Hepatocyte (in vitro differentiated cells): ENCODE results near the gene KIRREL3. TPM values are rescaled to one million over a fixed set of nuclear protein-coding genes. Genes with fewer than 3 reads are reported as not detected.

ENCODE experiments used
- DNase-seq: peaks from one replicate; pipeline ENCODE4 v3.0.0-alpha.2; 2016; ENCODE audit warnings: low spot score
- H2AFZ ChIP-seq: fragments of 200-600 bp; sonication (generic); 2 replicates; pipeline ENCODE4 v1.6.0; 2016; ENCODE audit warnings: antibody characterized with exemption, mild to moderate bottlenecking
- H3K27ac ChIP-seq: fragments of 200-600 bp; sonication (generic); 2 replicates; pipeline ENCODE4 v1.5.1; 2016; ENCODE audit warnings: mild to moderate bottlenecking
- H3K27me3 ChIP-seq: fragments of 200-600 bp; sonication (generic); 2 replicates; pipeline ENCODE4 v1.6.1; 2016
- H3K36me3 ChIP-seq: fragments of 200-600 bp; sonication (generic); replicated peaks from 2 replicates; pipeline ENCODE4 v1.5.1; 2016; ENCODE audit warnings: low read depth; ENCODE audit not compliant: insufficient read depth
- H3K4me1 ChIP-seq: fragments of 200-600 bp; sonication (generic); 2 replicates; pipeline ENCODE4 v1.5.1; 2016; ENCODE audit warnings: mild to moderate bottlenecking, moderate library complexity; ENCODE audit not compliant: insufficient read depth
- H3K4me2 ChIP-seq: fragments of 200-600 bp; sonication (generic); 2 replicates; pipeline ENCODE4 v1.6.0; 2016
- H3K4me3 ChIP-seq: fragments of 200-600 bp; sonication (generic); 2 replicates; pipeline ENCODE4 v1.5.1; 2016; ENCODE audit warnings: mild to moderate bottlenecking
- H3K79me2 ChIP-seq: fragments of 200-600 bp; sonication (generic); 2 replicates; pipeline ENCODE4 v1.6.0; 2017; ENCODE audit warnings: mild to moderate bottlenecking
- H3K9me2 ChIP-seq: fragments of 200-600 bp; sonication (generic); replicated peaks from 2 replicates; pipeline ENCODE4 v1.6.0; 2017; ENCODE audit warnings: mild to moderate bottlenecking; ENCODE audit not compliant: insufficient read depth
- H3K9me3 ChIP-seq: fragments of 200-600 bp; sonication (generic); 2 replicates; pipeline ENCODE4 v1.5.1; 2016; ENCODE audit warnings: low read depth, mild to moderate bottlenecking
- H4K20me1 ChIP-seq: fragments of 200-600 bp; sonication (generic); 2 replicates; pipeline ENCODE4 v1.6.0; 2016; ENCODE audit warnings: mild to moderate bottlenecking; ENCODE audit not compliant: insufficient read depth, poor library complexity, severe bottlenecking
- CTCF ChIP-seq: fragments of 200-600 bp; sonication (generic); IDR thresholded peaks from 2 replicates; pipeline ENCODE4 v1.5.1; 2016; ENCODE audit warnings: antibody characterized with exemption, mild to moderate bottlenecking; ENCODE audit not compliant: poor library complexity
- EZH2 ChIP-seq: fragments of 200-600 bp; sonication (generic); IDR thresholded peaks from 2 replicates; pipeline ENCODE4 v1.6.1; 2016; ENCODE audit warnings: antibody characterized with exemption, mild to moderate bottlenecking, borderline replicate concordance
- EZH2phosphoT487 ChIP-seq: fragments of 200-600 bp; sonication (generic); IDR thresholded peaks from one replicate; pipeline ENCODE4 v1.6.1; 2018; ENCODE audit warnings: antibody characterized with exemption, mild to moderate bottlenecking, low read depth, moderate library complexity; ENCODE audit not compliant: unreplicated experiment, severe bottlenecking
- WGBS: methylation state at CpG from one replicate; pipeline ENCODE4 v1.1.6; 2016; ENCODE audit warnings: low lambda C conversion rate; ENCODE audit errors: missing lambda C conversion rate; 5-methylcytosine and 5-hydroxymethylcytosine counted together
- polyA plus RNA-seq: library from polyadenylated mRNA; unstranded; fragments of >200 nt; fragmentation: Nextera tagmentation; extraction: Ambion mirVana; gene quantifications from 2 replicates; pipeline ENCODE4 v1.2.1, GENCODE V29; 2016
- total RNA-seq: library from RNA; depleted of rRNA; stranded (reverse); fragments of >200 nt; gene quantifications from 2 replicates; pipeline ENCODE4 v1.2.3, GENCODE V29; 2014

KIRREL3 gene
- total and polyA plus RNA-seq, 2 experiments from 2014 or later = 0.33 to 0.86 TPM

GRCh38 chr11:126654886-126655806, 345.4 kb downstream of the KIRREL3 start:
- Histone ChIP-seq H3K4me2 (peak overlapping the region; percentile 22), H3K4me3 (no peak overlapping the region), H2AFZ (no peak overlapping the region), H4K20me1 (no peaks in the 10 kb centered on the region), H3K36me3 (no peaks in the 10 kb centered on the region), H3K27me3 (peaks cover 9% of the 10 kb centered on the region), H3K4me1 (no peaks in the 10 kb centered on the region), H3K27ac (no peak overlapping the region), H3K9me3 (no peaks in the 10 kb centered on the region), H3K9me2 (no peaks in the 10 kb centered on the region), H3K79me2 (no peaks in the 10 kb centered on the region)
- 60% methylated on average over 12 of the region's 12 CpGs for whole genome bisulfite sequencing
- TF ChIP-seq EZH2phosphoT487 (no peak), EZH2 (no peak), CTCF (no peak)
- no peak for DNase-seq

- H3K4me1 ChIP-seq = no peaks in the 10 kb centered on the region
- no peak overlapping the region for H3K27ac ChIP-seq
- H4K20me1 ChIP-seq = no peaks in the 10 kb centered on the region
- no peaks in the 10 kb centered on the region for H3K79me2 ChIP-seq
- no peaks in the 10 kb centered on the region for H3K9me3 ChIP-seq
- TF ChIP-seq EZH2phosphoT487 (no peak), CTCF (no peak), EZH2 (no peak)
- H2AFZ ChIP-seq = no peak overlapping the region
- 87% methylated on average over 8 of the region's 8 CpGs for WGBS
- no peak overlapping the region for H3K4me2 ChIP-seq
- H3K36me3 ChIP-seq = no peaks in the 10 kb centered on the region
- H3K4me3 ChIP-seq = no peak overlapping the region
- DNase-seq = no peak
- H3K9me2 ChIP-seq = no peaks in the 10 kb centered on the region
- peaks cover 9% of the 10 kb centered on the region for H3K27me3 ChIP-seq
Measured at GRCh38 chr11:126653040-126653439, 347.5 kb downstream of the KIRREL3 start.

GRCh38 chr11:126647735-126648134, 352.8 kb downstream of the KIRREL3 start:
- DNase-seq = peak; percentile 49
- TF ChIP-seq EZH2phosphoT487 (no peak), CTCF (no peak), EZH2 (no peak)
- Histone ChIP-seq H3K4me1 (no peaks in the 10 kb centered on the region), H2AFZ (no peak overlapping the region), H4K20me1 (no peaks in the 10 kb centered on the region), H3K27me3 (no peaks in the 10 kb centered on the region), H3K4me2 (no peak overlapping the region), H3K9me3 (no peaks in the 10 kb centered on the region), H3K27ac (no peak overlapping the region), H3K4me3 (no peak overlapping the region), H3K79me2 (no peaks in the 10 kb centered on the region), H3K9me2 (no peaks in the 10 kb centered on the region), H3K36me3 (no peaks in the 10 kb centered on the region)
- WGBS = 36% methylated on average over 5 of the region's 5 CpGs
